ENCODE results near the gene HDAC4. TPM values are rescaled to one million over a fixed set of nuclear protein-coding genes. Genes with fewer than 3 reads are reported as not detected.

HDAC4 gene
- total and polyA plus RNA-seq, 9 donors = 7.0 to 74.0 (median 46.3) TPM

DNA sequence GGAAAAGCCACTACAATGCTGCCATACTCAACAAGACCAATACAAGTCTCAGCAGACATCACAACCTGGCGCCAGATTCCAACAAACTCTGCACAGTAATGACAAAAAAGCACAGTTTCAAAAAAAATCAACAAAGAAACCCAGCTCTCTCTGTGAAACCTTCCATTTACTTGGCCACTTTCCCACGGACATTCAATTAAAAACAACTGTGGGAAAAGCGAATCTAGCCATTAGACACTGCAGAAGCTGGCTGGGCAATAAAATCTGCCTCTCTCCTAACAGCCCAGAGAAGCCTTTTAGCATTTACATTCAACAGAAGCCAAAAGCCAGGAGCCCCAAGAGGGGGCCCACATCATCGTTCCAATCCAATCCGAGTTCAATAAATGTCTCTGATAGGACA is 128.9 kb downstream of the HDAC4 start:
- Histone ChIP-seq H3K4me3 (no peak overlapping the region), H3K27ac (peak overlapping the region in 1 of 2 donors; percentile 22), H3K36me3 (no peaks in the 10 kb centered on the region), H3K4me1 (ENCODE audit: insufficient read depth) (peaks cover 28% of the 10 kb centered on the region), H3K27me3 (no peaks in the 10 kb centered on the region), H3K9me3 (no peaks in the 10 kb centered on the region)
- WGBS, 3 donors = 13 to 30% (median 28%) methylated on average over 5 of the region's 5 CpGs
- no peak for TF ChIP-seq EP300 (IDR thresholded peaks at IDR 0.05)
- TF ChIP-seq, protein P1, sequence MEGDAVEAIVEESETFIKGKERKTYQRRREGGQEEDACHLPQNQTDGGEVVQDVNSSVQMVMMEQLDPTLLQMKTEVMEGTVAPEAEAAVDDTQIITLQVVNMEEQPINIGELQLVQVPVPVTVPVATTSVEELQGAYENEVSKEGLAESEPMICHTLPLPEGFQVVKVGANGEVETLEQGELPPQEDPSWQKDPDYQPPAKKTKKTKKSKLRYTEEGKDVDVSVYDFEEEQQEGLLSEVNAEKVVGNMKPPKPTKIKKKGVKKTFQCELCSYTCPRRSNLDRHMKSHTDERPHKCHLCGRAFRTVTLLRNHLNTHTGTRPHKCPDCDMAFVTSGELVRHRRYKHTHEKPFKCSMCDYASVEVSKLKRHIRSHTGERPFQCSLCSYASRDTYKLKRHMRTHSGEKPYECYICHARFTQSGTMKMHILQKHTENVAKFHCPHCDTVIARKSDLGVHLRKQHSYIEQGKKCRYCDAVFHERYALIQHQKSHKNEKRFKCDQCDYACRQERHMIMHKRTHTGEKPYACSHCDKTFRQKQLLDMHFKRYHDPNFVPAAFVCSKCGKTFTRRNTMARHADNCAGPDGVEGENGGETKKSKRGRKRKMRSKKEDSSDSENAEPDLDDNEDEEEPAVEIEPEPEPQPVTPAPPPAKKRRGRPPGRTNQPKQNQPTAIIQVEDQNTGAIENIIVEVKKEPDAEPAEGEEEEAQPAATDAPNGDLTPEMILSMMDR (IDR thresholded peaks at IDR 0.05) = no peak
- TF ChIP-seq POLR2A (IDR thresholded peaks at IDR 0.05) = no peak
- DNase-seq = no peak
- intact Hi-C loops (cut with DNase I) = no loop called here

DNA sequence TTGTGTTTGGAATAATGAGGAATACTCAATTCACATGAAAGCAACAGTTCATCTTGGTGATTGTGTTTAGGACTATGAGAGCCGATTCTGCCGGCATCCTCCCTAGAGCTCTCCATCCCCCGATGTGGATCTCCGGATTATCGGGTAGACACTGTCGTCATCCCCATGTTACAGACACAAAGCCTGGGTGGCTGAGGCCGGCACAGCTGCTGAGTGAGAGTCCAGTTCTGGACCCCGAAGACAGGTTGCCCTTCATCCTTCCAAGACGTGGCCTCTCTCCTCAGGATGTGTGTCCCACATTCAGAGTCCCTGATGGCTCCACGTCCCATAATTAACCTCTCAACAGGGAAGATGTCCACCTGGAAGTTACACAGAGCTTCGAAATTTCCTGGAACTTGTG is 129.3 kb downstream of the HDAC4 start:
- DNase-seq = peak in 1 of 5 donors; percentile 9
- TF ChIP-seq, protein P1 (IDR thresholded peaks at IDR 0.05) = no peak
- TF ChIP-seq POLR2A (IDR thresholded peaks at IDR 0.05) = no peak
- TF ChIP-seq EP300 (IDR thresholded peaks at IDR 0.05) = no peak

DNA sequence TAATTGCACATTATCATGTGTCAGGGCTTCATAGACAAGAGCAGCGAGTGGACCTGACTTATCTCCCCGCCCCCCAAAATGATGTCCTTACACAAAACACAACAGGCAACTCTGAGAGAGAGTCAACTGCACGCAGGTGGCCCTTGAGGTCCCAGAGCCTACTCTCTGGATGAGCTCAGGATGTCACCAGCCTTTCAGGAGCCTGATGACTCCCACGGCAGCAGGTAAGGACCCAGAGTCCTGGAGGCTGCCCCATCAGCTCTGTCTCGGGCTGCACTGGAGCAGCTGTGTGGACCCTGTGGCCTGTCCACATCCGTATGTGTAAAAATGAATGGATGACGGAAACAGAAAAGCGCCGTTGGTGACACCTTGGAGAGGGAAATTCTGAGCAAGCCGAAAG is 130.9 kb downstream of the HDAC4 start:
- TF ChIP-seq EP300 (IDR thresholded peaks at IDR 0.05) = no peak
- TF ChIP-seq, protein P1 (IDR thresholded peaks at IDR 0.05) = no peak
- DNase-seq = no peak
- H3K36me3 ChIP-seq = no peaks in the 10 kb centered on the region
- no peak overlapping the region for H3K27ac ChIP-seq
- 93 to 96% (median 95%) methylated on average over 10 of the region's 10 CpGs for whole genome bisulfite sequencing, 3 donors
- H3K9me3 ChIP-seq = no peaks in the 10 kb centered on the region
- intact Hi-C loops (cut with DNase I) = loop anchor here in 1 of 4 donors (10.0 kb wide), 1 partner anchor 125 kb away; no protein-coding TSS in a partner anchor
- H3K27me3 ChIP-seq = no peaks in the 10 kb centered on the region
- no peak overlapping the region for H3K4me3 ChIP-seq
- peaks cover 32% of the 10 kb centered on the region for H3K4me1 ChIP-seq (ENCODE audit: insufficient read depth)

More for the DNA sequence above, 129.3 kb downstream of the HDAC4 start:
- Histone ChIP-seq H3K4me1 (ENCODE audit: insufficient read depth) (peaks cover 31% of the 10 kb centered on the region), H3K9me3 (no peaks in the 10 kb centered on the region), H3K27ac (peak overlapping the region in 1 of 2 donors; percentile 22), H3K36me3 (no peaks in the 10 kb centered on the region), H3K27me3 (no peaks in the 10 kb centered on the region), H3K4me3 (no peak overlapping the region)
- WGBS, 3 donors = 81 to 82% (median 82%) methylated on average over 11 of the region's 11 CpGs
- intact Hi-C loops (cut with DNase I) = no loop called here

DNA sequence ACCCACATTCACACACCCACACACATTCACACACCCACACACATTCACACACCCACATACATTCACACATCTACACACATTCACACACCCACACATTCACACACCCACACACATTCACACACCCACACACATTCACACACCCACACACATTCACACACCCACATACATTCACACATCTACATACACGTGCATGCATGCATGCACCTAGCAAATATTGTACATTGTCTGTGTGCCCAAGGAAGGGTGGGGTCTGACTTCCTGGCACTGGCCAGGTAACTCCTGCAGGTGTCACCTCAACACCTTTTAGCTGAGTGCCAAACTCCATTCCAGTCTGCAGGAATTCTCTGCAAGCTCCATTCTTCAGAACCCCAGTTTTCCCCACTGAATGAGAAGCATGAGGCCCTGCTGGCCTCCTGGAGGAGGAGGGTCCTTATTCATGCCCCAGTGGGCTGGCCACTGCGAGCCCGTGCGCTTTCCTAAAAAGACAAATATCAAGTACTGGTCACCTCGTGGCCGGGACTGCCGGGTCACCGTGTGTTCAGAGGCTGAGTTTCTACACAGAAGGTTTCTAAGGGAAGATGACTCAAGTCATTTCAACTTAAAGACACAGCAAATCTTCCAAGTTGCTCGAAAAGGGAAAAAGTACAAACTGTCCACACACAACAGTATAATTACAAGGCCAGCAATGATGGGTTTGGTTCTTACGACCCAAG is 131.5 kb downstream of the HDAC4 start:
- H3K36me3 ChIP-seq = no peaks in the 10 kb centered on the region
- WGBS, 3 donors = 86 to 93% (median 92%) methylated on average over 10 of the region's 10 CpGs
- intact Hi-C loops (cut with DNase I) = loop anchor here in 1 of 4 donors (10.0 kb wide), 1 partner anchor 125 kb away; no protein-coding TSS in a partner anchor
- no peaks in the 10 kb centered on the region for H3K9me3 ChIP-seq
- DNase-seq = no peak
- no peaks in the 10 kb centered on the region for H3K27me3 ChIP-seq
- H3K4me1 ChIP-seq (ENCODE audit: insufficient read depth) = peaks cover 37% of the 10 kb centered on the region
- no peak overlapping the region for H3K27ac ChIP-seq
- H3K4me3 ChIP-seq = no peak overlapping the region
- TF ChIP-seq, protein P1 (IDR thresholded peaks at IDR 0.05) = no peak
- TF ChIP-seq EP300 (IDR thresholded peaks at IDR 0.05) (no peak), POLR2A (IDR thresholded peaks at IDR 0.05) (no peak)
